Measurements from ENCODE around the gene RAB30.

GRCh38 chr11:82979824-82980223, 91.9 kb downstream of the RAB30 start:
- TF ChIP-seq CTCF (tag by site-specific recombination; IDR thresholded peaks at IDR 0.05) = no peak
- TF ChIP-seq ZNF37A (tag by site-specific recombination; IDR thresholded peaks at IDR 0.05) = no peak
- no peak for TF ChIP-seq ZNF184 (tag by site-specific recombination; IDR thresholded peaks at IDR 0.05)
- no peak for TF ChIP-seq ZNF274 (IDR thresholded peaks at IDR 0.05; ENCODE audit: low read length)
- TF ChIP-seq ZNF274 (tag by site-specific recombination; IDR thresholded peaks at IDR 0.05; ENCODE audit: borderline replicate concordance) = no peak
- TF ChIP-seq ZNF404 (tag by site-specific recombination; IDR thresholded peaks at IDR 0.05) = no peak
- no peak for TF ChIP-seq TCF7L2 (IDR thresholded peaks at IDR 0.05; ENCODE audit: borderline replicate concordance, low read depth, low read length)
- TF ChIP-seq ZNF501 (tag by site-specific recombination; IDR thresholded peaks at IDR 0.05) = no peak
- no peak for TF ChIP-seq ZNF248 (tag by site-specific recombination; IDR thresholded peaks at IDR 0.05)
